H9 (cell line): ENCODE results near the gene EPN1. TPM values are rescaled to one million over a fixed set of nuclear protein-coding genes. Genes with fewer than 3 reads are reported as not detected.

ENCODE experiments used
- DNase-seq: peaks from one replicate; pipeline ENCODE4 v3.0.0-alpha.2; 2017
- H2AFZ ChIP-seq: one replicate; pipeline ENCODE4 v1.6.1; 2013; ENCODE audit warnings: mild to moderate bottlenecking, low read length, control low read depth, moderate library complexity
- H2AK5ac ChIP-seq: 2 replicates; pipeline ENCODE4 v1.6.1; 2013; ENCODE audit warnings: low read length, control low read depth, mixed read lengths; ENCODE audit not compliant: insufficient read length
- H2BK120ac ChIP-seq: one replicate; pipeline ENCODE4 v1.6.1; 2013; ENCODE audit warnings: low read depth, mild to moderate bottlenecking, low read length, control low read depth, inconsistent platforms; ENCODE audit not compliant: poor library complexity, severe bottlenecking
- H2BK12ac ChIP-seq: 2 replicates; pipeline ENCODE4 v1.6.1; 2013; ENCODE audit warnings: low read length, control low read depth, mixed read lengths, low read depth; ENCODE audit not compliant: insufficient read length
- H2BK15ac ChIP-seq: 2 replicates; pipeline ENCODE4 v1.6.1; 2013; ENCODE audit warnings: low read depth, low read length, control low read depth
- H2BK20ac ChIP-seq: one replicate; pipeline ENCODE4 v1.6.1; 2013; ENCODE audit warnings: low read depth, mild to moderate bottlenecking, low read length, control low read depth, inconsistent platforms; ENCODE audit not compliant: poor library complexity, severe bottlenecking
- H2BK5ac ChIP-seq: 2 replicates; pipeline ENCODE4 v1.6.1; 2013; ENCODE audit warnings: low read length, control low read depth, mixed read lengths; ENCODE audit not compliant: insufficient read length
- H3K14ac ChIP-seq: 2 replicates; pipeline ENCODE4 v1.6.1; 2013; ENCODE audit warnings: low read length, control low read depth; ENCODE audit not compliant: insufficient read depth
- H3K18ac ChIP-seq: 2 replicates; pipeline ENCODE4 v1.6.1; 2013; ENCODE audit warnings: low read depth, mild to moderate bottlenecking, mixed read lengths, low read length, control low read depth; ENCODE audit not compliant: insufficient read length
- H3K23ac ChIP-seq: 2 replicates; pipeline ENCODE4 v1.6.1; 2013; ENCODE audit warnings: low read length, control low read depth, mixed read lengths, low read depth; ENCODE audit not compliant: insufficient read length
- H3K23me2 ChIP-seq: 2 replicates; pipeline ENCODE4 v1.6.1; 2013; ENCODE audit warnings: low read depth, mild to moderate bottlenecking, mixed read lengths, low read length, control low read depth; ENCODE audit not compliant: insufficient read length, poor library complexity, severe bottlenecking
- H3K27ac ChIP-seq: 2 replicates; pipeline ENCODE4 v1.5.1; 2013; ENCODE audit warnings: low read length, control low read depth, mixed read lengths, low read depth; ENCODE audit not compliant: insufficient read length
- H3K27me3 ChIP-seq: 2 replicates; pipeline ENCODE4 v1.6.1; 2013; ENCODE audit warnings: low read length, control low read depth, inconsistent platforms; ENCODE audit not compliant: insufficient read depth
- H3K4ac ChIP-seq: 2 replicates; pipeline ENCODE4 v1.6.1; 2013; ENCODE audit warnings: low read depth, mild to moderate bottlenecking, control low read depth, inconsistent platforms, low read length, moderate library complexity
- H3K4me1 ChIP-seq: 2 replicates; pipeline ENCODE4 v1.6.1; 2013; ENCODE audit warnings: low read length, control low read depth, inconsistent platforms; ENCODE audit not compliant: insufficient read depth
- H3K4me2 ChIP-seq: 2 replicates; pipeline ENCODE4 v1.6.1; 2013; ENCODE audit warnings: low read length, control low read depth, mixed read lengths; ENCODE audit not compliant: insufficient read length, insufficient read depth
- H3K56ac ChIP-seq: 2 replicates; pipeline ENCODE4 v1.6.1; 2013; ENCODE audit warnings: low read depth, mild to moderate bottlenecking, mixed read lengths, low read length, control low read depth; ENCODE audit not compliant: insufficient read length
- H3K79me1 ChIP-seq: 2 replicates; pipeline ENCODE4 v1.6.1; 2013; ENCODE audit warnings: low read depth, mild to moderate bottlenecking, moderate library complexity, low read length, control low read depth, inconsistent platforms; ENCODE audit not compliant: insufficient read depth, poor library complexity, severe bottlenecking
- H3K79me2 ChIP-seq: 2 replicates; pipeline ENCODE4 v1.6.1; 2013; ENCODE audit warnings: low read length, control low read depth, inconsistent platforms; ENCODE audit not compliant: insufficient read depth
- H3K9ac ChIP-seq: 2 replicates; pipeline ENCODE4 v1.6.1; 2013; ENCODE audit warnings: low read length, control low read depth, mixed read lengths; ENCODE audit not compliant: insufficient read length; ENCODE audit errors: extremely low read depth
- H3K9me3 ChIP-seq: one replicate; pipeline ENCODE4 v1.6.1; 2013; ENCODE audit warnings: low read depth, low read length, inconsistent platforms; ENCODE audit not compliant: control insufficient read depth
- H3T11ph ChIP-seq: one replicate; pipeline ENCODE4 v1.6.1; 2013; ENCODE audit warnings: mild to moderate bottlenecking, low read length, control low read depth, inconsistent platforms
- H4K20me1 ChIP-seq: one replicate; pipeline ENCODE4 v1.6.1; 2013; ENCODE audit not compliant: control insufficient read depth, insufficient read length, insufficient read depth
- H4K5ac ChIP-seq: 2 replicates; pipeline ENCODE4 v1.6.1; 2013; ENCODE audit warnings: low read depth, mild to moderate bottlenecking, mixed read lengths, low read length, control low read depth; ENCODE audit not compliant: insufficient read length
- H4K8ac ChIP-seq: replicated peaks from 2 replicates; pipeline ENCODE4 v1.6.1; 2013; ENCODE audit warnings: low read length, control low read depth, mixed read lengths, low read depth; ENCODE audit not compliant: insufficient read length
- H4K91ac ChIP-seq: 2 replicates; pipeline ENCODE4 v1.6.1; 2013; ENCODE audit warnings: low read depth, mild to moderate bottlenecking, moderate library complexity, mixed read lengths, low read length, control low read depth; ENCODE audit not compliant: insufficient read length
- H3K27ac Mint-ChIP-seq, 3 experiments: 2 replicates in 2 of 3; 3 replicates in 1 of 3; pipeline ENCODE4 v1.8.0; 2020 to 2021; ENCODE audit warnings: mixed read lengths in 3 of 3, mild to moderate bottlenecking in 1 of 3, moderate library complexity in 1 of 3
- H3K27me3 Mint-ChIP-seq: 2 replicates; pipeline ENCODE4 v1.8.0; 2021; ENCODE audit warnings: low read depth, mild to moderate bottlenecking, moderate library complexity, mixed read lengths
- H3K36me3 Mint-ChIP-seq, 3 experiments: 2 replicates in 2 of 3; 3 replicates in 1 of 3; pipeline ENCODE4 v1.8.0; 2020 to 2021; ENCODE audit warnings: low read depth in 3 of 3, mixed read lengths in 3 of 3; ENCODE audit not compliant: insufficient read depth in 1 of 3
- H3K4me1 Mint-ChIP-seq, 2 experiments: 2 replicates each; pipeline ENCODE4 v1.8.0; 2020; ENCODE audit warnings: mixed read lengths in 2 of 2
- H3K4me3 Mint-ChIP-seq, 2 experiments: 2 replicates in 1 of 2; 3 replicates in 1 of 2; pipeline ENCODE4 v1.8.0; 2020 to 2021; ENCODE audit warnings: mild to moderate bottlenecking in 2 of 2, mixed read lengths in 2 of 2, moderate library complexity in 1 of 2
- H3K9me3 Mint-ChIP-seq, 2 experiments: 2 replicates in 1 of 2; 3 replicates in 1 of 2; pipeline ENCODE4 v1.8.0; 2020; ENCODE audit warnings: mild to moderate bottlenecking in 2 of 2, mixed read lengths in 2 of 2, moderate library complexity in 1 of 2
- CTCF ChIP-seq: fragments of 200-600 bp; sonication (generic); conservative IDR thresholded peaks from 3 replicates; pipeline ENCODE4 v1.8.0; 2021; ENCODE audit warnings: antibody characterized with exemption, mild to moderate bottlenecking
- WGBS: extraction: QIAGEN DNeasy Blood & Tissue Kit; methylation state at CpG from one replicate; pipeline ENCODE4 v1.1.7; 2013; ENCODE audit warnings: missing lambda C conversion rate, low lambda C conversion rate, mixed read lengths; ENCODE audit not compliant: insufficient read length; ENCODE audit errors: extremely low coverage; 5-methylcytosine and 5-hydroxymethylcytosine counted together
- total RNA-seq: library from RNA; stranded (reverse); gene quantifications from 2 replicates; pipeline ENCODE4 v1.2.1, GENCODE V29; 2021

Gene EPN1
- total RNA-seq, 1 experiment from 2014 or later = 159 TPM

GRCh38 chr19:55637534-55637933 lies 37.5 kb upstream of the EPN1 start:
- Histone ChIP-seq H3K14ac (no peak overlapping the region), H2AFZ (no peak overlapping the region), H3K27ac (no peak overlapping the region), H4K5ac (no peak overlapping the region), H2BK5ac (no peak overlapping the region), H4K20me1 (no peaks in the 10 kb centered on the region), H3K4me2 (no peak overlapping the region), H4K91ac (no peak overlapping the region), H3K4ac (no peak overlapping the region), H2BK12ac (no peak overlapping the region), H3K27me3 (no peaks in the 10 kb centered on the region), H3K4me1 (0 out of 2 replicates have a peak, but pooled peaks cover 2% of the 10 kb centered on the region), H3K23me2 (peaks cover 21% of the 10 kb centered on the region), H2BK20ac (no peak overlapping the region), H3K79me1 (peaks cover 6% of the 10 kb centered on the region), H2AK5ac (no peak overlapping the region), H3K9ac (no peak overlapping the region), H3K56ac (no peak overlapping the region), H2BK120ac (no peak overlapping the region), H2BK15ac (no peak overlapping the region), H3K9me3 (no peaks in the 10 kb centered on the region), H4K8ac (no peak overlapping the region), H3K18ac (no peak overlapping the region), H3K79me2 (peaks cover 10% of the 10 kb centered on the region; the same call in 1 of the 2 replicates), H3T11ph (no peak overlapping the region), H3K23ac (no peak overlapping the region)
- H3K4me1 Mint-ChIP-seq = peaks cover 28 to 36% of the 10 kb centered on the region in 2 experiments
- H3K27me3 Mint-ChIP-seq = peaks cover 3% of the 10 kb centered on the region; the same call in 1 of the 2 replicates
- H3K9me3 Mint-ChIP-seq = no peaks in the 10 kb centered on the region; a peak in 1 of 5 replicates
- H3K27ac Mint-ChIP-seq = peak overlapping the region in 1 of 3 experiments; percentile 59; a peak in 2 of 7 replicates
- H3K4me3 Mint-ChIP-seq = peak overlapping the region; percentile 46 to 54; a peak in 3 of 5 replicates
- TF ChIP-seq CTCF = no peak
- WGBS = no CpG with 5 or more reads among the region's 11 CpGs
- DNase-seq = no peak
- peaks cover 10 to 15% (median 14%) of the 10 kb centered on the region in 3 experiments for H3K36me3 Mint-ChIP-seq
